Activated T-helper 2 cell treated with anti-CD3 and anti-CD28 coated beads, Interferon-gamma antibody, Interleukin-2, Interleukin-4, amounts not matched to agents 10 μg/mL and 5 μg/mL and 100 μg/mL, durations not matched to agents 14 hours and 24 hours and 36 hours (primary cell): ENCODE results near the gene FAM114A1. TPM values are rescaled to one million over a fixed set of nuclear protein-coding genes. Genes with fewer than 3 reads are reported as not detected.

Experiments
- DNase-seq: peaks from one replicate; pipeline ENCODE4 v3.0.0; 2021; ENCODE audit warnings: low spot score
- H3K27ac Mint-ChIP-seq: one replicate; pipeline ENCODE4 v1.8.0; 2021; ENCODE audit warnings: mixed read lengths
- H3K27me3 Mint-ChIP-seq: one replicate; pipeline ENCODE4 v1.8.0; 2021; ENCODE audit warnings: low read depth, mixed read lengths
- H3K36me3 Mint-ChIP-seq: one replicate; pipeline ENCODE4 v1.8.0; 2021; ENCODE audit warnings: low read depth, mixed read lengths
- H3K4me1 Mint-ChIP-seq: one replicate; pipeline ENCODE4 v1.8.0; 2021; ENCODE audit warnings: low read depth, mixed read lengths
- H3K4me3 Mint-ChIP-seq: one replicate; pipeline ENCODE4 v1.8.0; 2021; ENCODE audit warnings: low read depth, mild to moderate bottlenecking, moderate library complexity, mixed read lengths
- H3K9me3 Mint-ChIP-seq: one replicate; pipeline ENCODE4 v1.8.0; 2021; ENCODE audit warnings: mixed read lengths
- intact Hi-C: fragments of 100-400 bp; cut with micrococcal nuclease; formaldehyde crosslinking; loops from one replicate; pipeline ENCODE4 v1.15.1; 2023
- total RNA-seq: library from RNA; stranded (reverse); gene quantifications from 2 replicates; pipeline ENCODE4 v1.2.3, GENCODE V29; 2022

The FAM114A1 gene
- total RNA-seq, 1 donor from 2014 or later, result 0.14 TPM

DNA sequence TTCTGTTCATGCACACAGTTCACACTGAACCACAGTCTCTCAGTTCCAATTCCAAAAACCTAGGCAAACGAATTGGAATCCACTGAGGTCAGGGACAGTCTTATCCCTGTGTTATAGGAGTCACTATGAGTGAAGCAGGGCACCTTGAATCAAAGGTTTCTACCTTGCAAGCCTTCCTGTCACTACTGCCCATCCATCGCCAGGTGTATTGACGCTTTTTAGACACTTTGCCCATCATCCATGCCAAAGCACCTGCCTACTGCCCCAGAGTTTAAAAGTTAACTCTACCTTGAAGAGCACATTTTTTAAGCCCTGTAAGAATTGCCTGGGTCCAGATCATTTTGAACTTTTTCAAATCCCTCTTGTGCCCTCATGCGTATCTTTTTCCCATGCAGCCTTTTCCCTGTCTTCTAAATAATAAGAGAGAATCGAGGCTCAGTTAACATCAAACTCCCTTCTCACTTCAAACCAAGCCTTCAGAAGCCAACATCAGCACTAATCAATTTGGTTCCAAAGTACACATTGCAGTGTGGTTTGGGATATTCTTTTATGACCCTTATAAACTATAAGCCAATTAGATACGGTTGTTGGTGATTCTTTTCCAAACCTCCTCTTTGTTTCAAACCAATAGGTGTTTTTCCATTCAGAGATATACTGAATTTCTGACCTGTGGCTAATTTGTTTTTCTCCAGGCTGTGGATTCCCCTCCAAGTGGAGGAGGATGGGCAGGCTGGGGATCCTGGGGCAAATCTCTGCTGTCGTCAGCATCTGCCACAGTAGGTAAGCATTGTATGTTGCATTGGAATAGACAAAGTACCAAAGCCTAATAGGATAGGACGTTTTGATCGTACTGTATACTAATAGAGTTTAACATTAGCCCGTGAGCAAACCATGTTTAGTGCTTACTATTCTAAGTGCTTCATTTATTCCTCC lies 23.7 kb downstream of the FAM114A1 start:
- H3K27ac Mint-ChIP-seq, result no peak overlapping the region
- H3K4me3 Mint-ChIP-seq, result no peak overlapping the region
- intact Hi-C loops, result loop anchor here (5.0 kb wide), 1 partner anchor 461 kb away; no protein-coding TSS in a partner anchor
- no peaks in the 10 kb centered on the region for H3K36me3 Mint-ChIP-seq
- no peak for DNase-seq
- no peaks in the 10 kb centered on the region for H3K9me3 Mint-ChIP-seq
- H3K27me3 Mint-ChIP-seq, result no peaks in the 10 kb centered on the region
- peaks cover 21% of the 10 kb centered on the region for H3K4me1 Mint-ChIP-seq

DNA sequence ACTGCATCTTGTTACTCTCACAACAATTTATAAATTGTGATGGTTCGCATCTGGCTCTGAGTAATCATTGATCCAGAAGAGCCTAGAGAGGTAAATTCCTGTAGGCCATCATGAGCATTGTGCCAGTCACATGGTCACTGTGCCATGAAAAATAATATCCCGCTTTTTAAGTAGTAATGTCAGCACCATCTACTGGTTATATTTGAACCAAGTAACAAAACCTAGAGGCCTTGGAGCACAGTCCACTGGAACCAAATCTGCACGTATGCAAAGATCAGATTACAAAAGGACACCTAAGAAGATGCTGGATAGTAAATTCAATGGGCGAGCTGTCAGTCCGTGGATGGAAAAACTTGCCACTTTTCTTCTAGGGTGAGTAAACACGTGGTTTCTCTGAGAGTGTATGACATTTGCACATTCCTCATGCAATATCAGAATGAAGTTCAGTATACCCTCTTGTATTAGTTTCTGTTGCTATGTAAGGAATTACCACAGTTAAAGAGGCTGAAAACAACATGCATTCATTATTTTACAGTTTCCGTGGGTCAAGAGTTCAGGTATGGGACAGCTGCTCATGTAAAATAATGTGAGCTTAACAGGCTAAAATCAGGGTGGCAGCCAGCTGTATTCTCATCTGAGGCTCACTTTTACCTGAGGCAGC lies 26.8 kb downstream of the FAM114A1 start:
- intact Hi-C loops, result loop anchor here (5.0 kb wide), 1 partner anchor 458 kb away; no protein-coding TSS in a partner anchor

DNA sequence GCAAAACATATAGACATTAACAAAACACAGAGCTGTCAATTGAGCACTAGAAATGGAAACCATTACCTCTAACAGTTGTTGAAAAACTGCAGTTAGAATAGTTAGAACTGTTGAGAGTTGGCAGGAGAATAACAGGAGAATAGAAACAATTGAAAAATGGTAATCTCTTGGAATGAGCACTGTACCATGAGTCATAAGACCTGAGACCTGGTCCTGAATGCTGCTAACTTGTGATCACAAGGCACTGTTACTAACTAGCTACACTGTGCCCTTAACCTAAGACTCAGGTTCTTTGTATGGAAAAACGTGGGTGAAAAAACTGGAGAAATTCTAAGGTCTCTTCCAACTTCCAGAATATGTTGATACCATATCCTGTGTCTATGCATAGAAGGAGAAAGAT lies 29.3 kb downstream of the FAM114A1 start:
- Mint-ChIP-seq H3K27ac (no peak overlapping the region), H3K4me1 (peaks cover 10% of the 10 kb centered on the region), H3K27me3 (no peaks in the 10 kb centered on the region), H3K4me3 (no peak overlapping the region), H3K36me3 (no peaks in the 10 kb centered on the region), H3K9me3 (no peaks in the 10 kb centered on the region)
- intact Hi-C loops, result loop anchor here (5.0 kb wide), 1 partner anchor 135 kb away; the partner anchor contains the start of gene TMEM156
- no peak for DNase-seq

More for the DNA sequence above, 26.8 kb downstream of the FAM114A1 start:
- Mint-ChIP-seq H3K4me3 (no peak overlapping the region), H3K4me1 (peaks cover 18% of the 10 kb centered on the region), H3K27ac (no peak overlapping the region), H3K9me3 (no peaks in the 10 kb centered on the region), H3K27me3 (no peaks in the 10 kb centered on the region), H3K36me3 (no peaks in the 10 kb centered on the region)
- DNase-seq, result no peak

DNA sequence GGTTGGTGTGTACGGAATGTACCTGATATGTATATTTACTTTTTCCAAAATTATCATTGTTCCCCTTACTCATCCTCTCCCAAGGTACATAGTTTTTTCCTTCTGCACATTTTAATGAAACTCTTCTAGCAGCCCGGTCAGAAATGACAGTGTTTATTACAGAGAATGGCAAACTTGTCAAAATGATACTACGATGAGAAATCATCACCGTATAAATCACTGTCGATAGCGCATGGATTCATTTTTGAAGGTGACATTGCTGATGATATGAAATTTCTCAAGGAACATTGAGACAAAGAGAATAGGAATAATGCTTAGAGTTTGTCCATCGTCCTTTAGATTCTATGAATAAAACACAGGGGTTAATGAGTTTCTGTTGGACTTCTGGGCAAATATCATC lies 30.6 kb downstream of the FAM114A1 start:
- Mint-ChIP-seq H3K36me3 (no peaks in the 10 kb centered on the region), H3K27ac (no peak overlapping the region), H3K9me3 (no peaks in the 10 kb centered on the region), H3K4me1 (peaks cover 10% of the 10 kb centered on the region), H3K4me3 (no peak overlapping the region), H3K27me3 (no peaks in the 10 kb centered on the region)
- intact Hi-C loops, result loop anchor here (5.0 kb wide), 1 partner anchor 134 kb away; the partner anchor contains the start of gene TMEM156
- DNase-seq, result no peak

DNA sequence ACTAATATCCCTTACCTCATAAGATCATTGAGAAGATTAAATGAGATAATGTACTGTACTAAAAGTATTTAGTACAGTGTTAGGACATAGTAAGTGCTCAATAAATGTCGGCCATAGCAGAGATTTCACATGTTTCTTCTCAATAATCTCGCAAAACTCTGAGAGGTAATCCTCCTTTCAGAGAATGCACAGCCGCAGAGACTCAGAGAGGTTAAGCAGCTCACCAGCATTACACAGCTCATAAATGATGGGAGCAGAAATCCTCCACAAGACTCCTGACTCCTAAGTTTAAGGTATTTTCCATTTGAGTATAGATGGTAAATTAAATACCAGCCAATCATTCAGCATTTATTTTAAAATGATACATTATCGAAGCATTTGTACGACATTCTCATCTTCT lies 34.6 kb downstream of the FAM114A1 start:
- intact Hi-C loops, result loop anchor here (1.0 to 5.0 kb wide), 2 partner anchors 35 to 233 kb away; no protein-coding TSS in a partner anchor
- Mint-ChIP-seq H3K36me3 (no peaks in the 10 kb centered on the region), H3K27ac (no peak overlapping the region), H3K9me3 (no peaks in the 10 kb centered on the region), H3K4me3 (no peak overlapping the region), H3K4me1 (no peaks in the 10 kb centered on the region), H3K27me3 (no peaks in the 10 kb centered on the region)
- DNase-seq, result no peak

DNA sequence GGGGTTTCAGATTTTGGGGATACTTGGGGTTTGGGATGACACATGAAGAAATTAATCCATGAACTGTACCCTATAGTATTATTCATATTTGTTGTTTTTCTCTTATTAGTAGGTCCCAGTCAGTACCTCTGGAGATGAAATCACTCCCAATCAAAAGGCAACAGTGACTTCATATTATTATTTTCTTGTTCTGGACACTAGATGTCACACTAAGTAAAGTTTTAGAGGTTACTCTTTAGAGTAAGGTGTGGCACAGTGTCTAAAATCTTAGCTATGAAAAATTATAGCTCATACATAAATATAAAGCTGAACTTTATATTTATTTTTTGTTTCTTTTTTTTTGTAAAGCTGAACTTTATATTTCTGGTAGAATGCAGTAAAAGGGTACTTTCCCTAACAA lies 35.1 kb downstream of the FAM114A1 start:
- H3K36me3 Mint-ChIP-seq, result no peaks in the 10 kb centered on the region
- no peak for DNase-seq
- H3K27me3 Mint-ChIP-seq, result no peaks in the 10 kb centered on the region
- no peaks in the 10 kb centered on the region for H3K9me3 Mint-ChIP-seq
- intact Hi-C loops, result loop anchor here (1.0 to 5.0 kb wide), 2 partner anchors 35 to 233 kb away; no protein-coding TSS in a partner anchor
- H3K4me1 Mint-ChIP-seq, result no peaks in the 10 kb centered on the region
- H3K27ac Mint-ChIP-seq, result no peak overlapping the region
- no peak overlapping the region for H3K4me3 Mint-ChIP-seq

DNA sequence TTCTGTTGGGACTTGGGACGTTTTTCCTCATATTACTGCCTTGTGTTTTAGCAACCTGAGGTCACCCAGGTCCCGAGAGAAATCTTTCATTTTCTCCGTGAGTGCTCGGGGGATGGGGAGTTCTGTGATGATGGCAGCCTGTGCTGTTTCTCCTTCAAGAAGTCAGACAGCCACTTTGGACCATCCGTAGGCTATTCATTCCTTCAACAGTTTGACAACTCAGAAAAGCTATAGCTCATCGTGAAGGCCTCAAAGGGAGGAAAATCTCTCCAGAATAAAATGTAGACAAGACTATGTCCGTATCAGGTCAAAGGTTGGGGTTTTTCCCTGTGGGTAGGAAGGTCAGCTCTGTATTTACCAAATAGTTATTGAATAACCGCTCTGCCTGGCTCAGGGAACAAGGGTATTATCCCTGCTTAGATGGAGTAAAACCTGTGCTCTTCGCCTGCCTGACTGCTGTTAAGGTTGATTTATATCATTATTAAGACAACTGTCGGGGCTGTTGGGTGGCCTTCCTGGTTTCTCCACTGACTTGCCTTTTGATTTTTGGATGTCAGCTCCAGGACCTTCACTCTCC lies 36.6 kb downstream of the FAM114A1 start:
- H3K36me3 Mint-ChIP-seq, result no peaks in the 10 kb centered on the region
- no peak overlapping the region for H3K27ac Mint-ChIP-seq
- intact Hi-C loops, result loop anchor here (5.0 kb wide), 1 partner anchor 33 kb away; no protein-coding TSS in a partner anchor
- no peaks in the 10 kb centered on the region for H3K9me3 Mint-ChIP-seq
- DNase-seq, result no peak
- H3K27me3 Mint-ChIP-seq, result no peaks in the 10 kb centered on the region
- H3K4me1 Mint-ChIP-seq, result no peaks in the 10 kb centered on the region
- no peak overlapping the region for H3K4me3 Mint-ChIP-seq

DNA sequence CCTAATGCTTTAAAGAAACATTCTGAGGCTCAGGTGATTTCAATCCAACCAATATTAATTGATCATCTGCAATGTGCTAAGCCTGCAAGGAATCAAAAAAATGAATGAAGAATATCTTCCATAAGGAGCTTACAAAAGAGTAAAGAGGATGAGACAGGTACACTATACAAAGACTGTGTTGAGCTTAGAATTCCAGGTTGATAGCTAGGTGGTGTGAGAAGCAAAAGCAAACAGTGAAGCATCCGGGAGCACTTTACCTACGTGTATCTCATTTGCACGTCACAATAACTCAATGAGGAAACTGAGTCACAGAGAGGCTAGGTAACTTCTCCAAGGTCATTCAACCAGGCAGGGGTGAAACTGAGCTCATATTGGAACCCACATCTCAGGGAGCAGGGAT lies 37.1 kb downstream of the FAM114A1 start:
- Mint-ChIP-seq H3K27me3 (no peaks in the 10 kb centered on the region), H3K4me1 (no peaks in the 10 kb centered on the region), H3K9me3 (no peaks in the 10 kb centered on the region), H3K27ac (no peak overlapping the region), H3K36me3 (no peaks in the 10 kb centered on the region), H3K4me3 (no peak overlapping the region)
- DNase-seq, result no peak
- intact Hi-C loops, result loop anchor here (5.0 kb wide), 1 partner anchor 33 kb away; no protein-coding TSS in a partner anchor

DNA sequence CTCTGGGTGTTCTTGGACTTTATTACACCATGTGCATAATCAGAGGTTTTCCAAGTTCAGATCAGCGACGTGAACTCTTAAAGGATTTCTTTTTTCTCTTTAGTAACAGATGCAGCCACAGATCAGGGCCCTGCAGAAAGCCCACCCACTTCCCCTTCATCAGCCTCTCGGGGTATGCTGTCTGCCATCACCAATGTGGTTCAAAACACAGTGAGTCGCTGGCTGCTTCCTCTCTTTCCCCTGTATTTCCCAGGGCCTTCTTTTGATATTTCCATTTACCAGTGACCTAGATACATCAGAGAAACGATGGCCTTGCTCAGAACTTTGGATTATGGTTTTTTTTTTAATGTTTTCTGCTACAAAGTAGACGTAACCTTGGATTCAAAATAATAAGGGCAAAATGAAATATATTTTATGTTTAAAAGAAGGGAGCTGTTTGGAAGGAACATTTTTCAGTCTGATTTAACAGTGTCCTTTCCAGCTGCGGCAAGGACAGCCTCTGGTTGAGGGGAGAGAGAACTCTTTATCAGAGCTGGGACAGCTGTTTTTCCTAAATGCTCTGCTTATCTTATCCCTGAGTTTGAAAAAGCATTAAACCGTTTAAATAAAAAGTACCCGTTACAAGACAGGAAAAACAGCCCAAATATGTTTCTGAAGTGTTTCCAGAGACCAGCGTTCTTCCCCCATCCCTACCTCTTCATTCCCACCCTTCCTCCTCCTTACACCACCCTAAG lies 38.2 kb downstream of the FAM114A1 start:
- H3K4me1 Mint-ChIP-seq, result no peaks in the 10 kb centered on the region
- H3K27me3 Mint-ChIP-seq, result no peaks in the 10 kb centered on the region
- no peaks in the 10 kb centered on the region for H3K9me3 Mint-ChIP-seq
- no peak for DNase-seq
- no peak overlapping the region for H3K27ac Mint-ChIP-seq
- intact Hi-C loops, result no loop called here
- no peaks in the 10 kb centered on the region for H3K36me3 Mint-ChIP-seq
- no peak overlapping the region for H3K4me3 Mint-ChIP-seq

DNA sequence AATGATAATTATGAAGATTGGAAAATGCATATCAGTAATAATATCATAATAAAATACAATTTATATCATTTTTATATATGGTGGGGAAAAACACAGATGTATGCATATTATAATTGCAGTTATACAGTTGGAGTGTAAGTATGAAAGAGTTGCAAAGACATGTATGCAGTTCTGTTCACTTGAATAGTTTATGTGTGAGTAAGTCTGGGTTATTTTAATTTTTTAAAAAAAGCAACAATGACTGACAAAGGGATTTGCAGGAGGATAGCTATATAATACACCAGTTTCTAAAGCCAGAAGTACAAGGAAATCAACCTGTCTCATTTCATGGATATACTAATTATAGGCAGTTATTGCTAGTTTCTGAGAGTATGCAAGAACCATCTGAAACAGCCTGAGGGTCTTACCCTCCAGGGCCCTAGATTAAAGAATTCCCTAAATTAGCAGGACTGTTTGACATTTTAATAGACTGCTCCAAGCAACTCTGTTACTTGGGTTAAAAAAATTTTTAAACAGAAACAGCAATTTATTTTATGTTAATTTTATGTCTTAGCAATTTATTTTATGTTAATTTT lies 40.2 kb downstream of the FAM114A1 start:
- DNase-seq, result no peak
- Mint-ChIP-seq H3K36me3 (no peaks in the 10 kb centered on the region), H3K4me3 (no peak overlapping the region), H3K9me3 (no peaks in the 10 kb centered on the region), H3K27ac (no peak overlapping the region), H3K4me1 (no peaks in the 10 kb centered on the region), H3K27me3 (no peaks in the 10 kb centered on the region)
- intact Hi-C loops, result no loop called here

DNA sequence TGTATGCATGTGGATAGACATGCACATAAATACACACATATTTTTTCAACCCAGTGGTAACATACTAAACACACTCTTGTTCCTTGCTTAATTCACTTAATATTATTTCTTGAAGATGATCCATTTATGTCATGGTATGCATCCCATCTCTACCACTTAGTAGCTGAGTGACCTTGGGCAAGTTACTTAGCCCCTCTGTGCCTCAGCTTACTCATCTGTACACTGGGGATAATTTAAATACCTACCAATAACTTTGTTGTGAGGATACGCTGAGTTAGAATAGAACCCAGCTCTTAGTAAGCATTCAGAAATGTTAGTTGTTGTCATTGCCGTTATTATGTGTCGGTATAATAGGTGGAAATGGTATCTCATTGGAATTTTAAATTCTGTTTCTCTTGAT lies 41.4 kb downstream of the FAM114A1 start:
- Mint-ChIP-seq H3K9me3 (no peaks in the 10 kb centered on the region), H3K27me3 (no peaks in the 10 kb centered on the region), H3K4me1 (peaks cover 3% of the 10 kb centered on the region), H3K27ac (no peak overlapping the region), H3K4me3 (no peak overlapping the region), H3K36me3 (no peaks in the 10 kb centered on the region)
- no peak for DNase-seq
- intact Hi-C loops, result no loop called here

DNA sequence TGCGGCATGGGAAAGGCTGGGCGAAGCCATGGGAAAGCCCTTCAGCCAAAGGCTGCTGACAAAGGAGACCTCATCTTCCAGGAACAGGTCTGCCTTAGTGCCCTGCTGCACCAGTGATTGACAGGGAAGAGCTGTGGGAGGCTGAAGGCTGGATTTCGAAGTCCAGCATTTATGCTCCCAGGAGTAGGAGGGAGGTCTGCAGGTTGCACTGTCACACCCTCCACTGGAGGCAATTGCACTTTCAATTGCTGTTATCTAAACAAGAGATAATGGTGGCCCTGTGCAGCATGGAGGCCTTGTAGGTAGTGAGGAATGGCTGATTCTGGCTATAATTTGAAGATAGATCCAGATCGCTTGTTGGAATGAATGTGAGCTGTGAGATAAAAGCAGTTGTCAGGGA lies 43.7 kb downstream of the FAM114A1 start:
- Mint-ChIP-seq H3K36me3 (no peaks in the 10 kb centered on the region), H3K4me3 (no peak overlapping the region), H3K27me3 (no peaks in the 10 kb centered on the region), H3K4me1 (peaks cover 12% of the 10 kb centered on the region), H3K27ac (no peak overlapping the region), H3K9me3 (peaks cover 3% of the 10 kb centered on the region)
- DNase-seq, result no peak
- intact Hi-C loops, result no loop called here
